D721Med (cell line): ENCODE results near the gene DTX2.
A peak's percentile ranks its signal among the peaks of the same experiment; 100 is the strongest.
"Not testable (repeated sequence)": the region's sequence is repeated elsewhere in the genome, so short reads cannot be mapped to it uniquely, and the experiment has no call there.

ENCODE experiments used
- DNase-seq: peaks from one replicate; pipeline ENCODE4 v3.0.0; 2011; ENCODE audit warnings: low spot score; ENCODE audit not compliant: insufficient read length
- FAIRE-seq: peaks from 2 replicates; lab custom pipeline; 2011; peaks lifted over from hg19 to GRCh38; lab: Jason Lieb, UNC
- CTCF ChIP-seq: IDR thresholded peaks from 2 replicates; pipeline ENCODE4 v1.5.1; 2012; ENCODE audit warnings: mild to moderate bottlenecking, control low read depth; ENCODE audit not compliant: insufficient read depth; ENCODE audit errors: missing control alignments

DTX2 gene

GRCh38 chr7:76512941-76513816, 51.7 kb downstream of the DTX2 start:
- no peak for DNase-seq
- TF ChIP-seq CTCF, result no peak

GRCh38 chr7:76513817-76514799, 52.6 kb downstream of the DTX2 start:
- FAIRE-seq (no peak), DNase-seq (no peak)
- no peak for TF ChIP-seq CTCF

More at GRCh38 chr7:76512941-76513816, 51.7 kb downstream of the DTX2 start:
- no peak for FAIRE-seq

GRCh38 chr7:76514926-76515771, 53.6 kb downstream of the DTX2 start:
- DNase-seq, result no peak
- FAIRE-seq, result no peak
- no peak for TF ChIP-seq CTCF

- DNase-seq (peak; percentile 68), FAIRE-seq (no peak)
- peak; percentile 61 for TF ChIP-seq CTCF
These were observed 54.5 kb downstream of the DTX2 start for GRCh38 chr7:76515999-76516443.

- not testable (repeated sequence) for FAIRE-seq, DNase-seq
These were observed 55.4 kb downstream of the DTX2 start for GRCh38 chr7:76516932-76517331.

- not testable (repeated sequence) for DNase-seq, FAIRE-seq
These were observed 64.7 kb downstream of the DTX2 start for GRCh38 chr7:76526183-76526582.

GRCh38 chr7:76531643-76532042, 70.1 kb downstream of the DTX2 start:
- not testable (repeated sequence) for FAIRE-seq, DNase-seq

- FAIRE-seq, DNase-seq: not testable (repeated sequence)
These were observed 81.7 kb downstream of the DTX2 start, which contains the start of gene SPDYE16 for GRCh38 chr7:76543197-76543596. TSS of gene SPDYE16 (minus strand) at chr7:76543297. CDS start at chr7:76541459, 1,838 bp downstream.

- DNase-seq, result peak; percentile 37
- not testable (repeated sequence) for FAIRE-seq
These were observed 87.7 kb downstream of the DTX2 start for GRCh38 chr7:76549025-76549854.

GRCh38 chr7:76549855-76550248, 88.3 kb downstream of the DTX2 start:
- not testable (repeated sequence) for FAIRE-seq, DNase-seq

- not testable (repeated sequence) for FAIRE-seq, DNase-seq
These were observed 90.5 kb downstream of the DTX2 start for GRCh38 chr7:76551992-76552391.
